Vagina (tissue), 2 donors: ENCODE data around the gene GPC4. TPM values are rescaled to one million over a fixed set of nuclear protein-coding genes. Genes with fewer than 3 reads are reported as not detected.
"Not testable (repeated sequence)": the region's sequence is repeated elsewhere in the genome, so short reads cannot be mapped to it uniquely, and the experiment has no call there.

ENCODE experiments used
- DNase-seq, 2 donors: peaks; one replicate each; pipeline ENCODE4 v3.0.0-alpha.2; 2017; ENCODE audit errors: extremely low spot score in 2 of 2
- H3K27ac ChIP-seq: fragments of 200-600 bp; sonication (generic); one replicate; pipeline ENCODE4 v1.5.1; 2019
- H3K27me3 ChIP-seq: fragments of 200-600 bp; sonication (generic); one replicate; pipeline ENCODE4 v1.5.1; 2019
- H3K36me3 ChIP-seq, 2 donors: fragments of 200-600 bp; sonication (generic); one replicate each; pipeline ENCODE4 v1.5.1; 2017 to 2019
- H3K4me1 ChIP-seq: fragments of 200-600 bp; sonication (generic); one replicate; pipeline ENCODE4 v1.5.1; 2019
- H3K4me3 ChIP-seq, 2 donors: fragments of 200-600 bp; sonication (generic); 1 replicate in 1 of 2; 2 replicates in 1 of 2; pipeline ENCODE4 v1.5.1; 2016 to 2019
- H3K9me3 ChIP-seq: fragments of 200-600 bp; sonication (generic); one replicate; pipeline ENCODE4 v1.5.1; 2019
- CTCF ChIP-seq, 3 experiments: fragments of 450-650 bp in 2 of 3; fragments of 200-600 bp in 1 of 3; sonication (generic) in 1 of 3; IDR thresholded peaks; one replicate each; pipeline ENCODE4 v1.5.1; 2017 to 2019; ENCODE audit warnings: antibody characterized with exemption in 3 of 3, mild to moderate bottlenecking in 2 of 3, moderate library complexity in 2 of 3
- POLR2A ChIP-seq, 2 donors: fragments of 450-650 bp; IDR thresholded peaks; one replicate each; pipeline ENCODE4 v1.6.1; 2017; ENCODE audit warnings: antibody characterized with exemption in 2 of 2, mild to moderate bottlenecking in 2 of 2, moderate library complexity in 2 of 2
- POLR2AphosphoS5 ChIP-seq, 2 donors: sonication (generic); formaldehyde crosslinking; IDR thresholded peaks; one replicate each; pipeline ENCODE4 v1.9.0; 2017; ENCODE audit warnings: antibody characterized with exemption in 2 of 2, mild to moderate bottlenecking in 2 of 2, low read depth in 1 of 2; ENCODE audit not compliant: insufficient read depth in 1 of 2
- intact Hi-C: fragments of 100-400 bp; cut with DNase I; formaldehyde crosslinking; loops from one replicate; pipeline ENCODE4 v1.15.1; 2023
- total RNA-seq: library from RNA; depleted of rRNA; stranded (reverse); fragments of >200 nt; gene quantifications from one replicate; pipeline ENCODE4 v1.2.3, GENCODE V29; 2016

The GPC4 gene
- total RNA-seq, 1 donor from 2014 or later, result 7.6 TPM

GRCh38 chrX:133297284-133297683 lies 118.0 kb downstream of the GPC4 start:
- no peaks in the 10 kb centered on the region for H3K27me3 ChIP-seq
- no peak for DNase-seq
- no peaks in the 10 kb centered on the region for H3K4me1 ChIP-seq
- H3K9me3 ChIP-seq, result no peaks in the 10 kb centered on the region
- no peaks in the 10 kb centered on the region for H3K36me3 ChIP-seq
- intact Hi-C loops, result no loop called here
- TF ChIP-seq POLR2AphosphoS5 (IDR thresholded peaks at IDR 0.05; ENCODE audit: insufficient read depth in 1 of 2, low read depth in 1 of 2) (no peak), POLR2A (IDR thresholded peaks at IDR 0.05) (no peak), CTCF (IDR thresholded peaks at IDR 0.05) (no peak)
- H3K4me3 ChIP-seq, result no peak overlapping the region
- no peak overlapping the region for H3K27ac ChIP-seq

- Histone ChIP-seq H3K36me3 (no peaks in the 10 kb centered on the region), H3K4me3 (no peak overlapping the region), H3K27me3 (no peaks in the 10 kb centered on the region), H3K27ac (no peak overlapping the region), H3K4me1 (no peaks in the 10 kb centered on the region), H3K9me3 (no peaks in the 10 kb centered on the region)
- intact Hi-C loops, result no loop called here
- DNase-seq, result no peak
- no peak for TF ChIP-seq CTCF (IDR thresholded peaks at IDR 0.05)
- TF ChIP-seq POLR2A (IDR thresholded peaks at IDR 0.05), result no peak
- TF ChIP-seq POLR2AphosphoS5 (IDR thresholded peaks at IDR 0.05; ENCODE audit: insufficient read depth in 1 of 2, low read depth in 1 of 2), result no peak
These were observed 121.2 kb downstream of the GPC4 start for GRCh38 chrX:133294126-133294525.

GRCh38 chrX:133290076-133290475 lies 125.2 kb downstream of the GPC4 start:
- H3K9me3 ChIP-seq, result no peaks in the 10 kb centered on the region
- intact Hi-C loops, result no loop called here
- H3K36me3 ChIP-seq, result no peaks in the 10 kb centered on the region
- no peak overlapping the region for H3K27ac ChIP-seq
- TF ChIP-seq CTCF (IDR thresholded peaks at IDR 0.05), result no peak
- TF ChIP-seq POLR2A (IDR thresholded peaks at IDR 0.05), result no peak
- no peak for TF ChIP-seq POLR2AphosphoS5 (IDR thresholded peaks at IDR 0.05; ENCODE audit: insufficient read depth in 1 of 2, low read depth in 1 of 2)
- H3K4me1 ChIP-seq, result no peaks in the 10 kb centered on the region
- no peak for DNase-seq
- H3K27me3 ChIP-seq, result no peaks in the 10 kb centered on the region
- no peak overlapping the region for H3K4me3 ChIP-seq

- Histone ChIP-seq H3K36me3 (no peaks in the 10 kb centered on the region), H3K4me3 (no peak overlapping the region), H3K27ac (no peak overlapping the region), H3K4me1 (no peaks in the 10 kb centered on the region), H3K9me3 (no peaks in the 10 kb centered on the region), H3K27me3 (no peaks in the 10 kb centered on the region)
- DNase-seq, result no peak
- intact Hi-C loops, result no loop called here
- TF ChIP-seq POLR2A (IDR thresholded peaks at IDR 0.05) (no peak), POLR2AphosphoS5 (IDR thresholded peaks at IDR 0.05; ENCODE audit: insufficient read depth in 1 of 2, low read depth in 1 of 2) (no peak), CTCF (IDR thresholded peaks at IDR 0.05) (no peak)
These were observed 127.4 kb downstream of the GPC4 start for GRCh38 chrX:133287860-133288259.

GRCh38 chrX:133285341-133285740 lies 129.9 kb downstream of the GPC4 start:
- Histone ChIP-seq H3K36me3 (no peaks in the 10 kb centered on the region), H3K4me3 (no peak overlapping the region), H3K9me3 (no peaks in the 10 kb centered on the region), H3K27ac (no peak overlapping the region), H3K4me1 (no peaks in the 10 kb centered on the region), H3K27me3 (no peaks in the 10 kb centered on the region)
- TF ChIP-seq POLR2AphosphoS5 (IDR thresholded peaks at IDR 0.05; ENCODE audit: insufficient read depth in 1 of 2, low read depth in 1 of 2), result no peak
- no peak for TF ChIP-seq CTCF (IDR thresholded peaks at IDR 0.05)
- TF ChIP-seq POLR2A (IDR thresholded peaks at IDR 0.05), result no peak
- intact Hi-C loops, result no loop called here
- no peak for DNase-seq

GRCh38 chrX:133279112-133279730 lies 136.1 kb downstream of the GPC4 start:
- H3K4me3 ChIP-seq, H3K4me1 ChIP-seq, H3K9me3 ChIP-seq, H3K27me3 ChIP-seq, H3K27ac ChIP-seq, H3K36me3 ChIP-seq, intact Hi-C loops: not testable (repeated sequence)
- DNase-seq, result peak in 1 of 2 donors; percentile 49
